ENCODE measurements around the gene CD248.

GRCh38 chr11:66334605-66335442 is 18.0 kb upstream of the CD248 start:
- TF ChIP-seq CTCF (IDR thresholded peaks at IDR 0.05) (no peak), POLR2A (IDR thresholded peaks at IDR 0.05) (no peak)

Data from heart left ventricle (tissue), 13 donors.